HG03521 (cell line): ENCODE data around the gene TMEM229B.

Experiments
- ATAC-seq: cut with Tn5 transposase; IDR thresholded peaks from one replicate; pipeline ENCODE4 v1.9.1; 2021; ENCODE audit warnings: mild to moderate bottlenecking, moderate library complexity; ENCODE audit not compliant: unreplicated experiment

The TMEM229B gene

GRCh38 chr14:67490196-67490595 is 1.7 kb upstream of the TMEM229B start:
- ATAC-seq, result no peak

GRCh38 chr14:67487332-67487731 is 1.2 kb downstream of the TMEM229B start:
- no peak for ATAC-seq

GRCh38 chr14:67486890-67487289 is 1.6 kb downstream of the TMEM229B start:
- ATAC-seq, result no peak

- ATAC-seq, result no peak
These were observed 2.9 kb downstream of the TMEM229B start for GRCh38 chr14:67485501-67486095.

- no peak for ATAC-seq
These were observed 4.8 kb downstream of the TMEM229B start for GRCh38 chr14:67483579-67484285.

- ATAC-seq, result no peak
These were observed 6.0 kb downstream of the TMEM229B start for GRCh38 chr14:67482231-67483164.

GRCh38 chr14:67480011-67480410 is 8.5 kb downstream of the TMEM229B start:
- ATAC-seq, result no peak

GRCh38 chr14:67478800-67479084 is 9.8 kb downstream of the TMEM229B start:
- ATAC-seq, result no peak

GRCh38 chr14:67477926-67478799 is 10.4 kb downstream of the TMEM229B start:
- no peak for ATAC-seq

- ATAC-seq, result no peak
These were observed 14.2 kb downstream of the TMEM229B start for GRCh38 chr14:67474366-67474765.

- no peak for ATAC-seq
These were observed 15.0 kb downstream of the TMEM229B start for GRCh38 chr14:67473290-67474082.

GRCh38 chr14:67472726-67473125 is 15.8 kb downstream of the TMEM229B start:
- ATAC-seq, result no peak

- no peak for ATAC-seq
These were observed 18.6 kb downstream of the TMEM229B start for GRCh38 chr14:67469954-67470353.

- ATAC-seq, result no peak
These were observed 20.2 kb downstream of the TMEM229B start for GRCh38 chr14:67468378-67468730.

- ATAC-seq, result no peak
These were observed 21.4 kb downstream of the TMEM229B start for GRCh38 chr14:67467134-67467533.

- no peak for ATAC-seq
These were observed 23.6 kb downstream of the TMEM229B start for GRCh38 chr14:67464879-67465278.

- no peak for ATAC-seq
These were observed 24.1 kb downstream of the TMEM229B start for GRCh38 chr14:67464377-67464776.

- ATAC-seq, result no peak
These were observed 24.6 kb downstream of the TMEM229B start for GRCh38 chr14:67463900-67464299.

- no peak for ATAC-seq
These were observed 26.5 kb downstream of the TMEM229B start for GRCh38 chr14:67461996-67462395.

GRCh38 chr14:67461341-67461985 is 27.1 kb downstream of the TMEM229B start:
- no peak for ATAC-seq
